HuH-7 (cell line): ENCODE results near the gene MED31.
"Not testable (repeated sequence)": the region's sequence is repeated elsewhere in the genome, so short reads cannot be mapped to it uniquely, and the experiment has no call there.

Source experiments
- DNase-seq: peaks from one replicate; pipeline ENCODE4 v3.0.0; 2011; ENCODE audit warnings: low spot score

Gene MED31

GRCh38 chr17:6651354-6651918 is at the start of gene MED31, which contains the start of gene C17orf100:
Gene MED31 (minus strand): TSS chr17:6651605. CDS start chr17:6651528, 77 bp downstream.
Gene C17orf100 (plus strand): TSS chr17:6651762. CDS start chr17:6651914, 152 bp downstream.
- DNase-seq, result peak; percentile 93

- DNase-seq, result no peak
Observed at GRCh38 chr17:6700948-6701307, 49.5 kb upstream of the MED31 start.

- DNase-seq, result peak; percentile 57
Observed at GRCh38 chr17:6699997-6700947, 48.9 kb upstream of the MED31 start.

- DNase-seq, result no peak
Observed at GRCh38 chr17:6698004-6698403, 46.6 kb upstream of the MED31 start.

- DNase-seq, result no peak
Observed at GRCh38 chr17:6696906-6697305, 45.5 kb upstream of the MED31 start.

GRCh38 chr17:6695565-6695964 is 44.2 kb upstream of the MED31 start:
- no peak for DNase-seq

- DNase-seq, result no peak
Observed at GRCh38 chr17:6695051-6695450, 43.6 kb upstream of the MED31 start.

- not testable (repeated sequence) for DNase-seq
Observed at GRCh38 chr17:6691958-6692357, 40.6 kb upstream of the MED31 start.

- no peak for DNase-seq
Observed at GRCh38 chr17:6691546-6691945, 40.1 kb upstream of the MED31 start.

GRCh38 chr17:6690641-6691040 is 39.2 kb upstream of the MED31 start:
- no peak for DNase-seq

- no peak for DNase-seq
Observed at GRCh38 chr17:6688944-6689343, 37.5 kb upstream of the MED31 start.

- no peak for DNase-seq
Observed at GRCh38 chr17:6686026-6686425, 34.6 kb upstream of the MED31 start.

- DNase-seq, result no peak
Observed at GRCh38 chr17:6684881-6685767, 33.7 kb upstream of the MED31 start.

- no peak for DNase-seq
Observed at GRCh38 chr17:6684460-6684783, 33.0 kb upstream of the MED31 start.

- no peak for DNase-seq
Observed at GRCh38 chr17:6683730-6684459, 32.5 kb upstream of the MED31 start.

GRCh38 chr17:6683081-6683684 is 31.8 kb upstream of the MED31 start:
- no peak for DNase-seq

- DNase-seq, result no peak
Observed at GRCh38 chr17:6682339-6682738, 30.9 kb upstream of the MED31 start.

- DNase-seq, result no peak
Observed at GRCh38 chr17:6681671-6682070, 30.3 kb upstream of the MED31 start.

- DNase-seq, result no peak
Observed at GRCh38 chr17:6681176-6681575, 29.8 kb upstream of the MED31 start.

GRCh38 chr17:6679241-6679640 is 27.8 kb upstream of the MED31 start:
- no peak for DNase-seq

- no peak for DNase-seq
Observed at GRCh38 chr17:6677946-6678345, 26.5 kb upstream of the MED31 start.
